Astrocyte of the spinal cord (primary cell): Measurements from ENCODE around the gene UNC5C.

Experiments used
- DNase-seq: peaks from one replicate; pipeline ENCODE4 v3.0.0; 2011; ENCODE audit warnings: low read depth, low spot score
- H3K4me3 ChIP-seq: 2 replicates; pipeline ENCODE4 v1.5.1; 2011; ENCODE audit warnings: low read depth, mild to moderate bottlenecking, low read length, moderate library complexity
- in situ Hi-C: cut with HindIII; loops from 2 replicates; pipeline ENCODE4 v1.10.0; 2017; ENCODE audit warnings: low sequenced_read_pairs
- TF ChIP-seq, protein P1 (sequence below): IDR thresholded peaks from 2 replicates; pipeline ENCODE4 v1.5.1; 2012; ENCODE audit warnings: low read depth, mild to moderate bottlenecking, low read length, inconsistent platforms

UNC5C gene

DNA sequence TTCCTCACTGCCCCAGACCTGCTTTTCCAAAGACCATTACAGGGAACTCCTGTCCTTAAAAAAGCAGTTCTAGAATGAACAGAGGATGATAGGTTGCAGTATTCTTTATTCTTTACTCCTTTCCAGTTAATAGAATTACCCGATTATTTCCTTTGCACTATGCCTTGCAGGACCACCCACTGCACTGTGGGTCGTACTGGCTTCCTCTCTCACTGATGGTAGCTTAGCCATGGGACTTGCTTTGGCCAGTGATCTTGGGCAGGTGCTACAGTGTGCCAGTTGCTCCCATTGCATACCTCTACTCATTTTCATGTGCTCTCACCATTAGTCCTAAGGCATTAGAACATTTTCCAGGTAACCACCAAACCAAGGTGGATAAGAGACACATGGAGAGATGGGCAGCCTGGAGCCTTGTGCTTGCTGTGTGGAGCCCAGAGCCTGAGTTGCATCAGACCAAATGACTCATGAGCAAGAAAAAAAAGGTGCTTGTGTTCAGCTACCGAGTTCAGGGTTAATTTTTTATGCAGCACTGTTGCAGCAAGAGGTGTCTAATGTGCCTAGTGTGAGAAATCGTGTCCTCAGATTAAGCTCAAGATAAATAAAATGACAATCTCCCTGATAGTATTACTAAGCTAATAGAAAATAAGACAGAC is 7.6 kb upstream of the UNC5C start:
- TF ChIP-seq, protein P1, sequence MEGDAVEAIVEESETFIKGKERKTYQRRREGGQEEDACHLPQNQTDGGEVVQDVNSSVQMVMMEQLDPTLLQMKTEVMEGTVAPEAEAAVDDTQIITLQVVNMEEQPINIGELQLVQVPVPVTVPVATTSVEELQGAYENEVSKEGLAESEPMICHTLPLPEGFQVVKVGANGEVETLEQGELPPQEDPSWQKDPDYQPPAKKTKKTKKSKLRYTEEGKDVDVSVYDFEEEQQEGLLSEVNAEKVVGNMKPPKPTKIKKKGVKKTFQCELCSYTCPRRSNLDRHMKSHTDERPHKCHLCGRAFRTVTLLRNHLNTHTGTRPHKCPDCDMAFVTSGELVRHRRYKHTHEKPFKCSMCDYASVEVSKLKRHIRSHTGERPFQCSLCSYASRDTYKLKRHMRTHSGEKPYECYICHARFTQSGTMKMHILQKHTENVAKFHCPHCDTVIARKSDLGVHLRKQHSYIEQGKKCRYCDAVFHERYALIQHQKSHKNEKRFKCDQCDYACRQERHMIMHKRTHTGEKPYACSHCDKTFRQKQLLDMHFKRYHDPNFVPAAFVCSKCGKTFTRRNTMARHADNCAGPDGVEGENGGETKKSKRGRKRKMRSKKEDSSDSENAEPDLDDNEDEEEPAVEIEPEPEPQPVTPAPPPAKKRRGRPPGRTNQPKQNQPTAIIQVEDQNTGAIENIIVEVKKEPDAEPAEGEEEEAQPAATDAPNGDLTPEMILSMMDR: no peak
- no peak for DNase-seq
- in situ Hi-C loops: no loop called here
- H3K4me3 ChIP-seq: no peak overlapping the region

DNA sequence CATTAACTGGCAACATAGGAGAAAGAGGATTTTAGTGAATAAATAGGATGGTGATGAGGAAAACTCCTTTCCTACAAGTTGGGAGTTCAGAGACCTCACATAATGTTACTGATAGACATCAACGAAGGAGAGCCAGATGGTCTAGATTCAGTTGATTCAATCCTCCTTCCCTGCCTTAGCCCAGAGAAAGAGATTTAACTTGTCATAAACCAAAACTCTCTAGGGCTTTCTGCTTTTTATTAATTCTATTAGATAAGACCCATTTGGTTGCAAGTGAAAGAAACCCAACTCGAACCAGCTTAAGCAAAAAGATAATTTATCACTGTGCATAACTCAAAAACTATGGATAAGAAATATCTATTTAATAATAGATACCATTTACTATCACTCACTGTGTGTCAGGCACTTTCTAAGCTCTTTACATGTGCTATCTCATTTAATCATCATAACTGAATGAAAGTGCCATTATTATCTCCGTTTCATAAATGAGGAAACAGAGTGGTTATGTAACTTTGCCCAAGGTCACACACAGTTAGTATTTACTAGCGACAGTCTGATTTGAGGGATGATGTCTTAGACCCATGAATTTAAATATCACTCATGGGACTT is 4.3 kb upstream of the UNC5C start:
- no peak overlapping the region for H3K4me3 ChIP-seq
- no peak for DNase-seq
- in situ Hi-C loops: no loop called here
- TF ChIP-seq, protein P1: no peak

DNA sequence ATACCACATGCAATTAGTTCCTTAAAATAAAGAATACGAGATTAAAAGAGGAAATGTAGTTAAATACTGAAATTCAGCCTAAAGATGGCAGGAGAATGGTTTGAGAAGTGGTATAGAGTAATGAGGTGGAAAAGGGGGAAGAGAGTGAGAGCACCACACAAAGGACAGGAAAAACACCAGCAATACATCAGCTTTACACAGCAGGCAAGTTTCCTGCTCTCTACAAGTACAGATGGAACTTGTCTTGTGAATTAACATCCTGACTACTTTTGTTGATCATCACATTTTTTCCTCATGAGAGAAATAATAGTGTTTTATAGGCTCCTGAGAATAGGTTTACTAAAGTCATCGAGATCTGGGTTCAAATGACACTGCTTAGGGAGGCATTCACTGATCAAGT is 2.9 kb upstream of the UNC5C start:
- in situ Hi-C loops: no loop called here
- DNase-seq: no peak
- no peak overlapping the region for H3K4me3 ChIP-seq
- TF ChIP-seq, protein P1: no peak

DNA sequence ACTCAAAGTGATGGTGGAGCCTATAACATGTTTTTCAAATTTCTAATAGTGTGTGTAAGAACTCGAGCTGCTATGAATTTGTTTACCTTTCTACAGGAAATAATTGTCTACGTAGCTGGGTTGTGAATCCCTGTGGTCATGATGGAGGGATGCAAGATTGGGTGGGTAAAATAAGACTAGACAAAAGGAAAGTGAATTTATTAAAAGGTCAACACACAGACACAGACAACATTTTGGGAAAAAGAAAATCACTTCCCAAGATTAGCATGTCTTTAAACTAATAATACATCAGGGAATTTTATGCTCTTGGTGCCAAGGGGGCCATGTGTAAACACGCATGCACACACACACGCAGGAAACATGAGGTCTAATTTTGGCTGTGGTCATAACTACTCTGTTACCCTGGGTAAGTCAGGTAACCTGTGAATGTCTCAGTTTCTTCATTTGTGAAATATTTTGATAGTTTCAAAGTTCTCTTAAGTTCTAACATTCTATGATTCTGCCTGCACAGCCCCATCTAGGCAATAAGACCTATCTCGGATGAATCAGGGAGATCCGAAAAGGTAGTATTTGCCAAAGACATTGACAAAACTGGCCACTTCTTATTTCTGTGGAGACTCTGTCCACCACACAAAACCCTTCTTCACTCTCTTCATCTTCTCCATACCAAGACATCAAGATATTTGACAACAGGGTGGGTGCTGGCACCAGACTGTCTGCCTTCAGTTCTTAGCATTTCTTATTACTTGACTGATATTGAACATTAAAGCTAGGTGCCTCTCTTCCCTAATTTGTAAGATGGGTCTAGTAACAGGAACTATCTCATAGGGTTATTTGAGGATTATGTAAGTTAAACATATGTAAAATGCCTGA is 1.6 kb upstream of the UNC5C start:
- peak overlapping the region; percentile 64 for H3K4me3 ChIP-seq
- TF ChIP-seq, protein P1: no peak
- in situ Hi-C loops: no loop called here
- no peak for DNase-seq

DNA sequence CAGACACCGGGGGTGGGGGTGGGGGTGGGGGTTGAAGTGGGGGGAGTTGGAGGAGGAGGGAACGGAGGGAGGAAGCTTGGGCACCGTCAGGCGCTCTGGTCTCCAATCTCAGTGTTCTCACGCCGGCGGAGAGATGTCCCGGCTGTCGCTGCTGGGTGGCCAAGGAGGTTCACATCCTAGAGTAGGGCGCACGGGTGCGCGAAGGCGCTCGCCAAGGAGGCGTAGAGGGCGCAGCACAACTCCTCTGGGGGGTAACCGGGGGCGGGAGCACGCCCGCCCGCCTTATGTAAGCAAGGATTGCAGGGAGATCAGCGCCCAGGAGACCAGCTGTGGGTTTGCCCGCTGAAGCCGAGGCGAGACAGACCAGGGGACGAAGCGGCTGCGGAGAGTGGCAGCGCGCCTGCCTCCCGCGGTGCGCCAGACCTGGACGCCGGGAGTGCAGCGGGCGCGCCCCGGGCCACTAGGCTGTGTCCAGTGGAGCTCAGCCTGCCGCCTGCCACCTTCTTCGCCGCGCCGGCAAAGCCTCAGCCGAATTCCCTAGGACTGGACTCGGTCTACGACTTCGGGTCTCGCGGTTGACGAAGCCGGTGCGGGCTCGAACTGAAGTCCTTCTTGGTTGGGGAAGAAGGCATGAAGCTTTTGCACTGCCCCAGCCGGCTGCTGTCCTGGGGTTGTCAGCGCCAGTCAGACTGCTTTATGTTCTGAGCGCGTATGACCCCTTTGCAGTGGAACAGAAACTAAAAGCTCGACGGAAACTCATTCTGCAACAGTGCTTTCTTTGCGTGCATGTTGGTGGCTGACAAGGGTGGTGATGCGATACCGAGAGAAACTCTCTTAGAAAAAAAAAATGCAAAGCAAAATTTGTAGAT is 707 bp upstream of the UNC5C start:
- TF ChIP-seq, protein P1: no peak
- in situ Hi-C loops: no loop called here
- peak overlapping the region; percentile 64 for H3K4me3 ChIP-seq
- DNase-seq: peak; percentile 63
